ENCODE measurements around the gene RXFP4. TPM values are rescaled to one million over a fixed set of nuclear protein-coding genes. Genes with fewer than 3 reads are reported as not detected.
A peak's percentile ranks its signal among the peaks of the same experiment; 100 is the strongest.

RXFP4 gene
- total RNA-seq, 6 donors from 2014 or later = not detected

- WGBS, 2 donors = 79 to 84% methylated on average over 4 of the region's 4 CpGs
- Histone ChIP-seq H3K36me3 (peaks cover 52 to 67% (median 58%) of the 10 kb centered on the region in 4 donors), H3K27me3 (no peaks in the 10 kb centered on the region), H3K27ac (peak overlapping the region in 2 of 4 donors; percentile 22 to 24), H3K4me1 (peaks cover 35 to 42% (median 39%) of the 10 kb centered on the region in 4 donors), H3K4me3 (no peak overlapping the region), H3K9me3 (no peaks in the 10 kb centered on the region)
- ATAC-seq (ENCODE audit: low FRiP score in 2 of 2) = no peak
- TF ChIP-seq CTCF (IDR thresholded peaks at IDR 0.05) (no peak), POLR2AphosphoS5 (IDR thresholded peaks at IDR 0.05) (no peak), EP300 (IDR thresholded peaks at IDR 0.05) (no peak), POLR2A (IDR thresholded peaks at IDR 0.05) (no peak)
- DNase-seq = no peak
These were observed 5.9 kb downstream of the RXFP4 start for GRCh38 chr1:155947292-155947691.

DNA sequence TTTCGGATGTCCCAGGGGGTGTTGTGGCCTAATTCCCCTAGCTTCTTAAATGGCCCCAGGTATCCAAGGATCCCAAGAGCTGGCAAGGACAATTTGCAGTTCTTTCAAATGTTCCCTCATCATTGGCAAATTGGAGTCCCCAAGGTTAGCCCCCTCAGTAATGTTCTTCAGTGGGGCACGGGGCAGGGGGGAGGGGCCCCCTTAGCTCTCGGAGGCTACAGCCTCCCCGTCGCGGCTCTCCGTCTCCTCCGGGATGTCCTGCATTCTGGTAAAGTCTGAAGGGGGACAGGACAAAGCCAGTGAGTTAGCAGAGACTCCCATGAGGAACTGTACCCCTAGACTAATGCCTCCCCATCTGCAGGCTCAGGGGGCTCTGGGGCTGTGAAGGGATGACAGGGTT, 6.3 kb downstream of the RXFP4 start:
- WGBS, 2 donors = 89 to 96% methylated on average over 6 to 8 of the region's 8 CpGs
- H3K27ac ChIP-seq = peak overlapping the region in 1 of 4 donors; percentile 24
- H3K4me1 ChIP-seq = peaks cover 31 to 37% (median 35%) of the 10 kb centered on the region in 4 donors
- H3K27me3 ChIP-seq = no peaks in the 10 kb centered on the region
- H3K9me3 ChIP-seq = no peaks in the 10 kb centered on the region
- DNase-seq (no peak), ATAC-seq (ENCODE audit: low FRiP score in 2 of 2) (no peak)
- TF ChIP-seq POLR2AphosphoS5 (IDR thresholded peaks at IDR 0.05) (no peak), EP300 (IDR thresholded peaks at IDR 0.05) (no peak), POLR2A (IDR thresholded peaks at IDR 0.05) (no peak), CTCF (IDR thresholded peaks at IDR 0.05) (no peak)
- H3K4me3 ChIP-seq = no peak overlapping the region
- peaks cover 57 to 72% (median 63%) of the 10 kb centered on the region in 4 donors for H3K36me3 ChIP-seq

DNA sequence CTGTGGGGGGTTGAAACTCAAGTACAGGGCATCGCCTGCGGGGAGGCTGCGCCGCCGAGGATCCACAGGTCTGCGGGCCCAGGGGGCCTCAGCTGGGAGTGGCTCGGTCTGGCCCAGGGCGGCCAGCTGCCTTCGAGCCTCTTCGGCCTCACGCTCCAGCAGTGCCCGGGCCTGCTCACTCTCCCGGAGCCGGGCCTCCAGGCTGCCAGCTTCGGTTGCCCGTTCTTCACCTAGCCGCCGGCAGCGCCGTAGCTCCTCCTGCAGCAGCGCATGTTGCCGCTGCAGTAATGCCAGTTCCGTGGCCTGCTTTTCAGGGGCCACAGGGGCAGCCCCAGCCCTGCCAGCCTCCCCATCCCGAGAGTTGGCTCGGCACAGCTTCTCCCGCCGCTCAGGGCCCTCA, 9.4 kb downstream of the RXFP4 start:
- Histone ChIP-seq H3K4me1 (peaks cover 7 to 15% (median 11%) of the 10 kb centered on the region in 4 donors), H3K4me3 (no peak overlapping the region), H3K9me3 (no peaks in the 10 kb centered on the region), H3K27me3 (no peaks in the 10 kb centered on the region), H3K27ac (no peak overlapping the region), H3K36me3 (peaks cover 80 to 100% (median 87%) of the 10 kb centered on the region in 4 donors)
- DNase-seq (peak in 1 of 2 donors; percentile 79), ATAC-seq (ENCODE audit: low FRiP score in 2 of 2) (no peak)
- WGBS, 2 donors = 93 to 94% methylated on average over 7 to 13 of the region's 27 CpGs
- TF ChIP-seq POLR2A (IDR thresholded peaks at IDR 0.05) (no peak), CTCF (IDR thresholded peaks at IDR 0.05) (no peak), EP300 (IDR thresholded peaks at IDR 0.05) (no peak), POLR2AphosphoS5 (IDR thresholded peaks at IDR 0.05) (no peak)

GRCh38 chr1:155951753-155952504, 10.5 kb downstream of the RXFP4 start:
- no peak for TF ChIP-seq EP300 (IDR thresholded peaks at IDR 0.05)
- TF ChIP-seq POLR2AphosphoS5 (IDR thresholded peaks at IDR 0.05) = no peak
- no peak for TF ChIP-seq POLR2A (IDR thresholded peaks at IDR 0.05)
- TF ChIP-seq CTCF (IDR thresholded peaks at IDR 0.05) = no peak
- 85 to 94% methylated on average over 4 to 6 of the region's 6 CpGs for WGBS, 2 donors
- no peak overlapping the region for H3K4me3 ChIP-seq
- H3K9me3 ChIP-seq = no peaks in the 10 kb centered on the region
- peaks cover 81 to 100% (median 94%) of the 10 kb centered on the region in 4 donors for H3K36me3 ChIP-seq
- ATAC-seq (ENCODE audit: low FRiP score in 2 of 2) (no peak), DNase-seq (no peak)
- peak overlapping the region in 2 of 4 donors; percentile 30 to 50 for H3K27ac ChIP-seq
- H3K27me3 ChIP-seq = no peaks in the 10 kb centered on the region
- H3K4me1 ChIP-seq = peaks cover 0 to 4% (median under 1%) of the 10 kb centered on the region in 4 donors

Measured in upper lobe of left lung (tissue), 6 donors.